ENCODE measurements around the gene SLC5A6.

DNA sequence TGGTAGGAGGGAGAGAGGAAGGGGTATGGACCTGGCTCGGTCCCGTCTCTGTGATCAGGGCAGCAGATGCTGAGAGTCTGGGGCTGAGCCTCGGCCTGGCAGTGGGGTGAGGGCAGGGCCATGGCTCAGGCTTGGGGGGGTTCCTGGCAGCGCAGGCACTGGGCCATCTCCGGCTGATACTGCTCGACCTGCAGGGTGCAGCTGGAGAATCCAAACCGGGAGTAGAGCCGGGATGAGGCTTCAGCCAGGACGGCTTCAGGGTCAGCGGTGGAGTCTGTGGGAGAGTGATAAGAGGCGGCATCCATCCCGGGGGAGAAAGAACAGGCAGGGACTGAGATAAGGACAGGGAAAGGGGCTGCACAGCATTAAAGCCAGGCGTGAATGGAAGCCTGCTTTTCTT lies 43.1 kb upstream of the SLC5A6 start:
- no peak for TF ChIP-seq POLR2AphosphoS5 (IDR thresholded peaks at IDR 0.05; ENCODE audit: low read depth, low read length)
- TF ChIP-seq TAF1 (IDR thresholded peaks at IDR 0.05; ENCODE audit: borderline replicate concordance, insufficient read depth, low read length): no peak
- TF ChIP-seq, protein P1, sequence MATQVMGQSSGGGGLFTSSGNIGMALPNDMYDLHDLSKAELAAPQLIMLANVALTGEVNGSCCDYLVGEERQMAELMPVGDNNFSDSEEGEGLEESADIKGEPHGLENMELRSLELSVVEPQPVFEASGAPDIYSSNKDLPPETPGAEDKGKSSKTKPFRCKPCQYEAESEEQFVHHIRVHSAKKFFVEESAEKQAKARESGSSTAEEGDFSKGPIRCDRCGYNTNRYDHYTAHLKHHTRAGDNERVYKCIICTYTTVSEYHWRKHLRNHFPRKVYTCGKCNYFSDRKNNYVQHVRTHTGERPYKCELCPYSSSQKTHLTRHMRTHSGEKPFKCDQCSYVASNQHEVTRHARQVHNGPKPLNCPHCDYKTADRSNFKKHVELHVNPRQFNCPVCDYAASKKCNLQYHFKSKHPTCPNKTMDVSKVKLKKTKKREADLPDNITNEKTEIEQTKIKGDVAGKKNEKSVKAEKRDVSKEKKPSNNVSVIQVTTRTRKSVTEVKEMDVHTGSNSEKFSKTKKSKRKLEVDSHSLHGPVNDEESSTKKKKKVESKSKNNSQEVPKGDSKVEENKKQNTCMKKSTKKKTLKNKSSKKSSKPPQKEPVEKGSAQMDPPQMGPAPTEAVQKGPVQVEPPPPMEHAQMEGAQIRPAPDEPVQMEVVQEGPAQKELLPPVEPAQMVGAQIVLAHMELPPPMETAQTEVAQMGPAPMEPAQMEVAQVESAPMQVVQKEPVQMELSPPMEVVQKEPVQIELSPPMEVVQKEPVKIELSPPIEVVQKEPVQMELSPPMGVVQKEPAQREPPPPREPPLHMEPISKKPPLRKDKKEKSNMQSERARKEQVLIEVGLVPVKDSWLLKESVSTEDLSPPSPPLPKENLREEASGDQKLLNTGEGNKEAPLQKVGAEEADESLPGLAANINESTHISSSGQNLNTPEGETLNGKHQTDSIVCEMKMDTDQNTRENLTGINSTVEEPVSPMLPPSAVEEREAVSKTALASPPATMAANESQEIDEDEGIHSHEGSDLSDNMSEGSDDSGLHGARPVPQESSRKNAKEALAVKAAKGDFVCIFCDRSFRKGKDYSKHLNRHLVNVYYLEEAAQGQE (IDR thresholded peaks at IDR 0.05; ENCODE audit: insufficient read depth in 1 of 2, low read depth in 2 of 2, low read length in 2 of 2): no peak
- TF ChIP-seq SIN3A (IDR thresholded peaks at IDR 0.05; ENCODE audit: borderline replicate concordance, insufficient read depth, low read length): no peak
